ENCODE measurements around the gene NSUN4.

DNA sequence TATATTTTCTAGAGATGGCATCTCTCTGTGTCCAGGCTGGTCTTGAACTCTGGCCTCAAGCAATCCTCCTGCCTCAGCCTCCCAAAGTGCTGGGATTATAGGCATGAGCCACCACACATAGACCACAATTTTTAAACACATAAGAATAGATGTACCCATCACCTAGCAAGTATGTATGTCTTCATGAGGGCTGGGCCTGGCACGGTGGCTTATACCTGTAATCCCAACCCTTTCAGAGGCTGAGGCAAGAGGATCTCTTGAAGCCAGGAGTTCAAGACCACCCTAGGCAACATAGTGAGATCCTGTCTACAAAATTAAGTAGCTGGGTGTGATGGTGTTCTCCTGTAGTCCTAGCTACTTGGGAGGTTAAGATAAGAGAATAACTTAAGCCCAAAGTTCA is 23.3 kb upstream of the NSUN4 start:
- TF ChIP-seq CTCF (IDR thresholded peaks at IDR 0.05; ENCODE audit: insufficient read depth, low read depth, low read length) = no peak
- TF ChIP-seq EZH2 (IDR thresholded peaks at IDR 0.05; ENCODE audit: insufficient read depth, low read length) = no peak
